LNCaP clone FGC (cell line): ENCODE data around the gene CADM2.
A peak's percentile ranks its signal among the peaks of the same experiment; 100 is the strongest.

Experiments
- DNase-seq: peaks from one replicate; pipeline ENCODE4 v3.0.0-alpha.2; 2011; ENCODE audit warnings: low read depth
- H3K4me3 ChIP-seq: 2 replicates; pipeline ENCODE4 v1.5.1; 2011; ENCODE audit warnings: mild to moderate bottlenecking, low read depth, low read length, control low read depth
- CTCF ChIP-seq: IDR thresholded peaks from 2 replicates; pipeline ENCODE4 v1.5.1; 2012; ENCODE audit warnings: mild to moderate bottlenecking; ENCODE audit not compliant: control insufficient read depth, insufficient read depth; ENCODE audit errors: extremely low read depth

CADM2 gene

GRCh38 chr3:85321892-85322291 lies 363.1 kb downstream of the CADM2 start:
- H3K4me3 ChIP-seq, result no peak overlapping the region
- no peak for TF ChIP-seq CTCF
- DNase-seq, result no peak

GRCh38 chr3:85330071-85330470 lies 371.3 kb downstream of the CADM2 start:
- H3K4me3 ChIP-seq, result no peak overlapping the region
- TF ChIP-seq CTCF, result no peak
- DNase-seq, result no peak

- no peak for TF ChIP-seq CTCF
- no peak overlapping the region for H3K4me3 ChIP-seq
- no peak for DNase-seq
Observed at GRCh38 chr3:85337895-85338294, 379.1 kb downstream of the CADM2 start.

GRCh38 chr3:85342915-85343314 lies 384.1 kb downstream of the CADM2 start:
- peak; percentile 53 for DNase-seq
- H3K4me3 ChIP-seq, result no peak overlapping the region
- TF ChIP-seq CTCF, result peak; percentile 90

GRCh38 chr3:85355572-85355971 lies 396.8 kb downstream of the CADM2 start:
- TF ChIP-seq CTCF, result no peak
- H3K4me3 ChIP-seq, result no peak overlapping the region
- no peak for DNase-seq

- peak; percentile 54 for DNase-seq
- H3K4me3 ChIP-seq, result no peak overlapping the region
- TF ChIP-seq CTCF, result peak; percentile 97
Observed at GRCh38 chr3:85360742-85361387, 402.1 kb downstream of the CADM2 start.

GRCh38 chr3:85364296-85364909 lies 405.6 kb downstream of the CADM2 start:
- no peak for DNase-seq
- H3K4me3 ChIP-seq, result no peak overlapping the region
- TF ChIP-seq CTCF, result no peak
